Activated CD8-positive, alpha-beta memory T cell treated with anti-CD3 and anti-CD28 coated beads, Interleukin-2, amount 10 ng/mL, durations not matched to agents 7 days and 5 days (primary cell): ENCODE results near the gene MED13L. TPM values are rescaled to one million over a fixed set of nuclear protein-coding genes. Genes with fewer than 3 reads are reported as not detected.

ENCODE experiments used
- ATAC-seq: fragments of 150-1000 bp; cut with Tn5 transposase; one replicate; pipeline ENCODE4 v1.10.0; 2021; ENCODE audit warnings: moderate library complexity
- CTCF ChIA-PET: fragments of 350-600 bp; sonication (Branson Sonifier 250); formaldehyde crosslinking; loops from one replicate; lab custom pipeline; 2021; ENCODE audit warnings: antibody characterized with exemption; lab: Charles Lee
- DNase-seq: peaks from one replicate; pipeline ENCODE4 v3.0.0-alpha.2; 2020
- H3K27ac Mint-ChIP-seq: one replicate; pipeline ENCODE4 v1.8.0; 2021; ENCODE audit warnings: mild to moderate bottlenecking, mixed read lengths
- H3K27me3 Mint-ChIP-seq: one replicate; pipeline ENCODE4 v1.8.0; 2021; ENCODE audit warnings: mixed read lengths
- H3K36me3 Mint-ChIP-seq: one replicate; pipeline ENCODE4 v1.8.0; 2021; ENCODE audit warnings: mild to moderate bottlenecking, mixed read lengths
- H3K4me1 Mint-ChIP-seq: one replicate; pipeline ENCODE4 v1.8.0; 2021; ENCODE audit warnings: mixed read lengths
- H3K4me3 Mint-ChIP-seq: one replicate; pipeline ENCODE4 v1.8.0; 2021; ENCODE audit warnings: mild to moderate bottlenecking, moderate library complexity, mixed read lengths
- H3K9me3 Mint-ChIP-seq: one replicate; pipeline ENCODE4 v1.8.0; 2022; ENCODE audit warnings: low read depth, mixed read lengths
- microRNA-seq: library from miRNA; unstranded; fragments of <30 nt; microRNA quantifications from one replicate; pipeline ENCODE4 v1.2.0, GENCODE V29; 2022
- total RNA-seq, 2 experiments: library from RNA; stranded (reverse); gene quantifications; one replicate each; pipeline ENCODE4 v1.2.3, GENCODE V29; 2021

The MED13L gene
- total RNA-seq, 2 experiments from 2014 or later = 65.1 to 74.4 TPM

GRCh38 chr12:115923851-115924250 lies 353.6 kb downstream of the MED13L start:
- CTCF ChIA-PET = interaction anchor here (1.4 kb wide), 1 partner anchor 22 kb away, joined by 3 read pairs; no protein-coding TSS in a partner anchor
- Mint-ChIP-seq H3K4me3 (no peak overlapping the region), H3K4me1 (no peaks in the 10 kb centered on the region), H3K27me3 (peaks cover 31% of the 10 kb centered on the region), H3K36me3 (peaks cover 1% of the 10 kb centered on the region), H3K27ac (no peak overlapping the region), H3K9me3 (no peaks in the 10 kb centered on the region)
- ATAC-seq (no peak), DNase-seq (no peak)

GRCh38 chr12:115922952-115923564 lies 354.4 kb downstream of the MED13L start:
- H3K4me3 Mint-ChIP-seq = no peak overlapping the region
- DNase-seq (no peak), ATAC-seq (no peak)
- H3K36me3 Mint-ChIP-seq = peaks cover 1% of the 10 kb centered on the region
- H3K4me1 Mint-ChIP-seq = no peaks in the 10 kb centered on the region
- H3K27ac Mint-ChIP-seq = no peak overlapping the region
- peaks cover 39% of the 10 kb centered on the region for H3K27me3 Mint-ChIP-seq
- CTCF ChIA-PET = interaction anchor here (0.7 to 1.4 kb wide), 3 partner anchors 23 to 75 kb away, joined by 3 read pairs; no protein-coding TSS in a partner anchor
- H3K9me3 Mint-ChIP-seq = no peaks in the 10 kb centered on the region

- Mint-ChIP-seq H3K27ac (no peak overlapping the region), H3K27me3 (peaks cover 55% of the 10 kb centered on the region), H3K36me3 (peaks cover 1% of the 10 kb centered on the region), H3K9me3 (no peaks in the 10 kb centered on the region), H3K4me1 (peaks cover 1% of the 10 kb centered on the region), H3K4me3 (no peak overlapping the region)
- ATAC-seq = no peak
- DNase-seq = no peak
- CTCF ChIA-PET = no interaction called here
Measured at GRCh38 chr12:115920395-115921183, 356.9 kb downstream of the MED13L start.

- Mint-ChIP-seq H3K4me3 (no peak overlapping the region), H3K27ac (no peak overlapping the region), H3K36me3 (peaks cover 1% of the 10 kb centered on the region), H3K27me3 (peaks cover 57% of the 10 kb centered on the region), H3K9me3 (no peaks in the 10 kb centered on the region), H3K4me1 (peaks cover 1% of the 10 kb centered on the region)
- no peak for DNase-seq
- CTCF ChIA-PET = interaction anchor here (0.6 to 2.1 kb wide), 7 partner anchors 10 to 1938 kb away, joined by 3 to 10 read pairs (median 5); no protein-coding TSS in a partner anchor
- ATAC-seq = no peak
Measured at GRCh38 chr12:115918763-115919162, 358.7 kb downstream of the MED13L start.

- H3K27ac Mint-ChIP-seq = no peak overlapping the region
- H3K27me3 Mint-ChIP-seq = peaks cover 53% of the 10 kb centered on the region
- H3K4me1 Mint-ChIP-seq = peaks cover 1% of the 10 kb centered on the region
- H3K4me3 Mint-ChIP-seq = no peak overlapping the region
- H3K9me3 Mint-ChIP-seq = no peaks in the 10 kb centered on the region
- H3K36me3 Mint-ChIP-seq = no peaks in the 10 kb centered on the region
- CTCF ChIA-PET = interaction anchor here (0.5 to 2.1 kb wide), 12 partner anchors 12 to 1936 kb away, joined by 3 to 10 read pairs (median 4); no protein-coding TSS in a partner anchor
- peak; percentile 78 for ATAC-seq
- peak; percentile 72 for DNase-seq
Measured at GRCh38 chr12:115916910-115917668, 360.4 kb downstream of the MED13L start.

GRCh38 chr12:115914122-115914521 lies 363.4 kb downstream of the MED13L start:
- Mint-ChIP-seq H3K27ac (no peak overlapping the region), H3K9me3 (no peaks in the 10 kb centered on the region), H3K4me1 (peaks cover 1% of the 10 kb centered on the region), H3K36me3 (no peaks in the 10 kb centered on the region), H3K27me3 (peaks cover 37% of the 10 kb centered on the region), H3K4me3 (no peak overlapping the region)
- DNase-seq (no peak), ATAC-seq (no peak)
- CTCF ChIA-PET = interaction anchor here (1.9 kb wide), 1 partner anchor 1252 kb away, joined by 5 read pairs; no protein-coding TSS in a partner anchor

GRCh38 chr12:115912440-115912839 lies 365.1 kb downstream of the MED13L start:
- CTCF ChIA-PET = interaction anchor here (1.1 to 1.9 kb wide), 2 partner anchors 13 to 1250 kb away, joined by 4 to 5 read pairs; no protein-coding TSS in a partner anchor
- Mint-ChIP-seq H3K27ac (no peak overlapping the region), H3K36me3 (no peaks in the 10 kb centered on the region), H3K9me3 (no peaks in the 10 kb centered on the region), H3K4me1 (no peaks in the 10 kb centered on the region), H3K27me3 (peaks cover 23% of the 10 kb centered on the region), H3K4me3 (no peak overlapping the region)
- DNase-seq (no peak), ATAC-seq (no peak)

- Mint-ChIP-seq H3K4me3 (no peak overlapping the region), H3K27me3 (peaks cover 15% of the 10 kb centered on the region), H3K4me1 (no peaks in the 10 kb centered on the region), H3K36me3 (no peaks in the 10 kb centered on the region), H3K27ac (no peak overlapping the region), H3K9me3 (no peaks in the 10 kb centered on the region)
- DNase-seq (no peak), ATAC-seq (no peak)
- CTCF ChIA-PET = no interaction called here
Measured at GRCh38 chr12:115911360-115911759, 366.1 kb downstream of the MED13L start.

GRCh38 chr12:115910057-115910456 lies 367.4 kb downstream of the MED13L start:
- no peaks in the 10 kb centered on the region for H3K9me3 Mint-ChIP-seq
- H3K27ac Mint-ChIP-seq = no peak overlapping the region
- CTCF ChIA-PET = no interaction called here
- H3K4me3 Mint-ChIP-seq = no peak overlapping the region
- no peaks in the 10 kb centered on the region for H3K36me3 Mint-ChIP-seq
- no peaks in the 10 kb centered on the region for H3K4me1 Mint-ChIP-seq
- no peak for DNase-seq
- no peak for ATAC-seq
- peaks cover 7% of the 10 kb centered on the region for H3K27me3 Mint-ChIP-seq

Small RNAs within 50 kb of the gene (microRNA-seq; reads per million reads assigned to microRNA genes)
- gene MIR620 = not detected
